BE2C (cell line): ENCODE results near the gene MCC.

Experiments
- DNase-seq: peaks from one replicate; pipeline ENCODE4 v3.0.0-alpha.2; 2020
- H3K27me3 ChIP-seq: fragments of 250-450 bp; sonication (Bioruptor Pico); 2 replicates; pipeline ENCODE4 v1.5.1; 2020; ENCODE audit warnings: mild to moderate bottlenecking
- H3K36me3 ChIP-seq: fragments of 250-450 bp; sonication (Bioruptor Pico); 2 replicates; pipeline ENCODE4 v1.5.1; 2020; ENCODE audit warnings: mild to moderate bottlenecking
- H3K4me1 ChIP-seq: fragments of 250-450 bp; sonication (Bioruptor Pico); 2 replicates; pipeline ENCODE4 v1.5.1; 2020
- H3K4me3 ChIP-seq: 2 replicates; pipeline ENCODE4 v1.5.1; 2011; ENCODE audit warnings: low read depth, low read length
- H3K9me3 ChIP-seq: fragments of 250-450 bp; sonication (Bioruptor Pico); 2 replicates; pipeline ENCODE4 v1.5.1; 2020
- TF ChIP-seq, protein P1 (sequence below): IDR thresholded peaks from 2 replicates; pipeline ENCODE4 v1.5.1; 2012; ENCODE audit warnings: mild to moderate bottlenecking, low read depth, low read length

Gene MCC

DNA sequence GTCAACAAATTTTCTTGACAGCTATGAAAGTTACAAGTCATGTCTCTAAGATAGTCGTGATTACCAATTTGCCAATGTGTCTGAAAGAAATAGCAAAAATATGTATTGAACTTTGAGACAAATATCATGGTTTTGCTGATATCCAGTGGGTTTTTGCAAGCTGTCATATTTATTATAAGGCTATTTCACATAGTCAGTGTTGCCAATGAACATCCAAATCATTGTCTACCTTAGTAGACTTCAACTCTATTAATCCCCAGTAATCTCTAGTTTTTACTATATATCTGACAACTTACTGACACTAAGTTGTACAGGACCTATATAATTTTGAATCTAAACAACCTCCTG is 256.6 kb downstream of the MCC start:
- Histone ChIP-seq H3K27me3 (no peaks in the 10 kb centered on the region), H3K36me3 (no peaks in the 10 kb centered on the region), H3K4me3 (no peak overlapping the region), H3K9me3 (no peaks in the 10 kb centered on the region), H3K4me1 (peaks cover 13% of the 10 kb centered on the region)
- TF ChIP-seq, protein P1, sequence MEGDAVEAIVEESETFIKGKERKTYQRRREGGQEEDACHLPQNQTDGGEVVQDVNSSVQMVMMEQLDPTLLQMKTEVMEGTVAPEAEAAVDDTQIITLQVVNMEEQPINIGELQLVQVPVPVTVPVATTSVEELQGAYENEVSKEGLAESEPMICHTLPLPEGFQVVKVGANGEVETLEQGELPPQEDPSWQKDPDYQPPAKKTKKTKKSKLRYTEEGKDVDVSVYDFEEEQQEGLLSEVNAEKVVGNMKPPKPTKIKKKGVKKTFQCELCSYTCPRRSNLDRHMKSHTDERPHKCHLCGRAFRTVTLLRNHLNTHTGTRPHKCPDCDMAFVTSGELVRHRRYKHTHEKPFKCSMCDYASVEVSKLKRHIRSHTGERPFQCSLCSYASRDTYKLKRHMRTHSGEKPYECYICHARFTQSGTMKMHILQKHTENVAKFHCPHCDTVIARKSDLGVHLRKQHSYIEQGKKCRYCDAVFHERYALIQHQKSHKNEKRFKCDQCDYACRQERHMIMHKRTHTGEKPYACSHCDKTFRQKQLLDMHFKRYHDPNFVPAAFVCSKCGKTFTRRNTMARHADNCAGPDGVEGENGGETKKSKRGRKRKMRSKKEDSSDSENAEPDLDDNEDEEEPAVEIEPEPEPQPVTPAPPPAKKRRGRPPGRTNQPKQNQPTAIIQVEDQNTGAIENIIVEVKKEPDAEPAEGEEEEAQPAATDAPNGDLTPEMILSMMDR: no peak
- no peak for DNase-seq

DNA sequence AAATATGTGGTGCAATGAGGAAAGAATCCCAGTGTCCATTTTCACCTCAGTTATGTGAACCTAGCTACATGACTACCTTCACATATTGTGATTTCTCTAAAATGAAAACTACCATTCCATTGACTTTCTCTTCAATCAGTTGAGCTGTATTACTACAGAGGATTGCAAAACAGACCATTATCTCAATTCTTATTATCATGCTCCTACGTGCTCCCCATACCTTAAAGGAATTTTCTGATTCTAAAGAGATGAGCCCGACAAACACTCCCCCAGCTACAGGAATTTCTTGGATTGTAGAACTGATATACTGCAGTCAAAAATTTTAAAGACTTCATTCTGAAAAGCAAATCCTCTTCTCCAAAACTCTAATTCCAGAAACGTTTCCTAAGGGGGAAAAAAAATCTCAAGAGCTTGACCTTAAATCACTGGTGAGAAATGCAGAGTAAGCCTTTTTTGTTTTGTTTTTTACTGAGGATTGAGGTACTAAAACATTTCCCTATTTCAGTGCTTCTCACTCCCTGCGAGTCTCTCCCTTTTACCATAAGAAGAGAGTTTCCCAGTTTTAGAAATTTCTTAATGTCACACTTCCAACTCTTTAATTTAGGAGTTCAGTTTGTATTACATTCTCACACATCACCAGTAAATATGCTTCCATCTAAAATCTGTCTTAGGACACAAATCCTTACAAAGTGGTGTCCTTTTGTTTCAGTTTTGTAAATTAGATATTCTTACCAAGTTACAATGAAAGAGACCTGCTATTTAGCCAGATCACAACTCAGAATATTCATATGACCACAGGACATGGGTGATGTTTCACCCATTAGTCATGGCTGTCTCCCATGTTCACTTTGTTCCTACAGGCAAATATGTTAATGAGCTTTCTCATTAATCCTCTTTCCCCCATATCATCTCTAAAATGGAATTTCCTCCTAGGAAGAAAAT is 257.3 kb downstream of the MCC start:
- no peak overlapping the region for H3K4me3 ChIP-seq
- DNase-seq: no peak
- no peaks in the 10 kb centered on the region for H3K36me3 ChIP-seq
- no peaks in the 10 kb centered on the region for H3K9me3 ChIP-seq
- TF ChIP-seq, protein P1: no peak
- peaks cover 11% of the 10 kb centered on the region for H3K4me1 ChIP-seq
- H3K27me3 ChIP-seq: no peaks in the 10 kb centered on the region

DNA sequence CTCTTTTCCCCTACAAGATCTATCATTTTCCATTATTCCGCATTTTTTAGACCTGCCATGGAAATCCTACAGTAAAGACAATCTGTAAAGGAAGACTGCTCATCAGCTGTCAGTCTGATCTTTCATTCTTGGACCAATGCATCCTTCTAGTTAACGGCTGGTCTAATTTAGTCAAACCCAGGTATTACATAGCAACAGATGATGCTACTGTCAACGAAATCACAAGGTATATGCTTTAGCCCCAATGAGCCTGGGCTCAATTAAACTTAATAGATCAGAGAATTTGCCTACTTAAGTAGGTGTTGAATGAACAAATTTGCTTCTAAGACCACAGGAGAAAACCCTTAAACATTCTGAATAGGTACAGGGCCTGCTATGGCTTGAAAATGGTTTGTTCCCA is 260.5 kb downstream of the MCC start:
- TF ChIP-seq, protein P1: no peak
- DNase-seq: no peak
- Histone ChIP-seq H3K4me3 (no peak overlapping the region), H3K36me3 (no peaks in the 10 kb centered on the region; the same call in 1 of the 2 replicates), H3K4me1 (peaks cover 19% of the 10 kb centered on the region), H3K9me3 (no peaks in the 10 kb centered on the region; the same call in 1 of the 2 replicates), H3K27me3 (no peaks in the 10 kb centered on the region)

DNA sequence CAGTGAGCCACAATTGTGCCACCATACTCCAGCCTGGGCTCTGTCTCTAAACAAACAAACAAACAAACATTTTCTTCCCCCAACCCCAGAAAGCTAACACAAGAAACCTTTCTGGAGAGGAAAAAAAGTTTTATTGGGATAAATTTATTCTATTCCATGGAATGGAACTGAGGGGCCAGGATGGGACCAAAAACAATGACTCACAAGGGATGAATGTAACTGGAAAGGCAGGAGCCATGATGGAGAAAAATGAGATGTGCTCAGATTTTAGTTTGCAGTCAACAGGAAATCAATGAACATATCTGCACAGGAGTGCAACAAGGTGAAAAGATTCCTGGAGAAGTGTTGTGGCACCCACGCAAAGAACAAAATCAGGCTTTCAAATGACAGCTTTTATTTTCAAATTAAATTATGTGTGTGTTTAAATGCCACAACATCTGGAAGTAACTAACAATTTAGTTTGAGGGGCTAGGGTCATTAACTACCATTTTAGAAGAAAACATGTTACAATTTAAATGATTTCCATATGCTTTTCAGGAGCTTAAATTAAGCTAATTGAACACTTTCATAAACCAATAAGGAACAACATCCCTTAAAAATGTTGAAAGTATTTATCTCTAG is 262.0 kb downstream of the MCC start:
- TF ChIP-seq, protein P1: no peak
- no peaks in the 10 kb centered on the region for H3K27me3 ChIP-seq
- H3K4me3 ChIP-seq: no peak overlapping the region
- no peaks in the 10 kb centered on the region; the same call in 1 of the 2 replicates for H3K36me3 ChIP-seq
- peaks cover 22% of the 10 kb centered on the region for H3K4me1 ChIP-seq
- no peak for DNase-seq
- H3K9me3 ChIP-seq: no peaks in the 10 kb centered on the region; the same call in 1 of the 2 replicates

DNA sequence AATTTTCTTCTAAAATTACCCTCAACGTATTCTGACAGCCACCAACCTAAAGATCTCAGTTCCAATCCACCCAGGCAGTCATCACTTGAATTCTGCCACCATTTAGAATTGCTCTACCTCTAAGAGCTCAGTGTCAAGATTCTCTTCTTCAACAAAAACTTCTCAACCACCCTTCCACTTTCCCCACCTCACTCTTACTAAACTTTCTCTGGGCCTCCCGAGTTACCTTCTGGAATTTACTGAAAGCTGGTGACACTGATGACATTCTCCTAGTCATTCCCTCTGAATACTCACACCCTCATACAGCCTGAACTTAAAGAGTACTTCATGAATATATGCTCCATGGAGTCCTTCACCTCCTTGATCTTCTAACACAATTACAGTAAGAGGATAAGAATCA is 263.0 kb downstream of the MCC start:
- Histone ChIP-seq H3K4me3 (no peak overlapping the region), H3K27me3 (no peaks in the 10 kb centered on the region), H3K9me3 (no peaks in the 10 kb centered on the region; the same call in 1 of the 2 replicates), H3K4me1 (peaks cover 23% of the 10 kb centered on the region), H3K36me3 (no peaks in the 10 kb centered on the region; the same call in 1 of the 2 replicates)
- TF ChIP-seq, protein P1: no peak
- DNase-seq: no peak
